ENCODE measurements around the gene CFD. TPM values are rescaled to one million over a fixed set of nuclear protein-coding genes. Genes with fewer than 3 reads are reported as not detected.

The CFD gene
- total RNA-seq, 2 donors from 2014 or later, result 0.38 to 1.1 TPM

GRCh38 chr19:812747-813218, 46.7 kb upstream of the CFD start:
- Histone ChIP-seq H3K27me3 (ENCODE audit: control insufficient read depth, insufficient read depth, low read length, poor library complexity, severe bottlenecking) (no peaks in the 10 kb centered on the region), H3K4me3 (ENCODE audit: low read length) (no peak overlapping the region), H3K9ac (ENCODE audit: extremely low read depth, low read length, poor library complexity, severe bottlenecking) (no peak overlapping the region), H3K9me3 (ENCODE audit: control insufficient read depth, low read length) (no peaks in the 10 kb centered on the region), H3K36me3 (ENCODE audit: control insufficient read depth, insufficient read depth, low read length) (peaks cover 45% of the 10 kb centered on the region), H3K4me1 (ENCODE audit: control insufficient read depth, insufficient read depth, low read length) (no peaks in the 10 kb centered on the region), H3K27ac (ENCODE audit: low read depth, low read length) (no peak overlapping the region)
- Mint-ChIP-seq H3K4me1 (no peaks in the 10 kb centered on the region), H3K4me3 (no peak overlapping the region), H3K9me3 (no peaks in the 10 kb centered on the region), H3K27me3 (ENCODE audit: insufficient read depth) (no peaks in the 10 kb centered on the region), H3K36me3 (ENCODE audit: low read depth) (peaks cover 55% of the 10 kb centered on the region), H3K27ac (no peak overlapping the region)
- no peak for TF ChIP-seq CTCF (conservative IDR thresholded peaks at IDR 0.05)
- WGBS, 2 experiments (ENCODE audit: insufficient coverage in 1 of 2, insufficient read length in 1 of 2), result 96 to 98% methylated on average over 53 to 72 of the region's 72 CpGs
- DNase-seq, result peak; percentile 55

GRCh38 chr19:813219-814151, 46.0 kb upstream of the CFD start:
- H3K27me3 Mint-ChIP-seq (ENCODE audit: insufficient read depth), result no peaks in the 10 kb centered on the region
- 95% methylated on average over 38 to 87 of the region's 87 CpGs for WGBS, 2 experiments (ENCODE audit: insufficient coverage in 1 of 2, insufficient read length in 1 of 2)
- no peak for TF ChIP-seq CTCF (conservative IDR thresholded peaks at IDR 0.05)
- Histone ChIP-seq H3K9me3 (ENCODE audit: control insufficient read depth, low read length) (no peaks in the 10 kb centered on the region), H3K36me3 (ENCODE audit: control insufficient read depth, insufficient read depth, low read length) (peaks cover 39% of the 10 kb centered on the region), H3K4me1 (ENCODE audit: control insufficient read depth, insufficient read depth, low read length) (no peaks in the 10 kb centered on the region), H3K9ac (ENCODE audit: extremely low read depth, low read length, poor library complexity, severe bottlenecking) (no peak overlapping the region), H3K27ac (ENCODE audit: low read depth, low read length) (no peak overlapping the region), H3K27me3 (ENCODE audit: control insufficient read depth, insufficient read depth, low read length, poor library complexity, severe bottlenecking) (no peaks in the 10 kb centered on the region), H3K4me3 (ENCODE audit: low read length) (no peak overlapping the region)
- DNase-seq, result peak; percentile 61
- no peaks in the 10 kb centered on the region for H3K9me3 Mint-ChIP-seq
- H3K27ac Mint-ChIP-seq, result no peak overlapping the region
- H3K4me1 Mint-ChIP-seq, result no peaks in the 10 kb centered on the region
- peaks cover 51% of the 10 kb centered on the region for H3K36me3 Mint-ChIP-seq (ENCODE audit: low read depth)
- H3K4me3 Mint-ChIP-seq, result no peak overlapping the region

- H3K4me3 ChIP-seq (ENCODE audit: low read length), result no peak overlapping the region
- no peaks in the 10 kb centered on the region for H3K27me3 ChIP-seq (ENCODE audit: control insufficient read depth, insufficient read depth, low read length, poor library complexity, severe bottlenecking)
- H3K27ac Mint-ChIP-seq, result no peak overlapping the region
- no peak overlapping the region for H3K27ac ChIP-seq (ENCODE audit: low read depth, low read length)
- H3K36me3 Mint-ChIP-seq (ENCODE audit: low read depth), result peaks cover 45% of the 10 kb centered on the region
- WGBS, 2 experiments (ENCODE audit: insufficient coverage in 1 of 2, insufficient read length in 1 of 2), result 96% methylated on average over 44 to 49 of the region's 49 CpGs
- no peaks in the 10 kb centered on the region for H3K4me1 ChIP-seq (ENCODE audit: control insufficient read depth, insufficient read depth, low read length)
- no peak for TF ChIP-seq CTCF (conservative IDR thresholded peaks at IDR 0.05)
- H3K4me1 Mint-ChIP-seq, result no peaks in the 10 kb centered on the region
- peak; percentile 71 for DNase-seq
- H3K9ac ChIP-seq (ENCODE audit: extremely low read depth, low read length, poor library complexity, severe bottlenecking), result no peak overlapping the region
- H3K36me3 ChIP-seq (ENCODE audit: control insufficient read depth, insufficient read depth, low read length), result peaks cover 32% of the 10 kb centered on the region
- H3K27me3 Mint-ChIP-seq (ENCODE audit: insufficient read depth), result no peaks in the 10 kb centered on the region
- no peaks in the 10 kb centered on the region for H3K9me3 ChIP-seq (ENCODE audit: control insufficient read depth, low read length)
- no peaks in the 10 kb centered on the region for H3K9me3 Mint-ChIP-seq
- H3K4me3 Mint-ChIP-seq, result no peak overlapping the region
Measured at GRCh38 chr19:814152-815078, 45.0 kb upstream of the CFD start.
